NOMO-1 (cell line): ENCODE data around the gene CDC123.
"Not testable (repeated sequence)": the region's sequence is repeated elsewhere in the genome, so short reads cannot be mapped to it uniquely, and the experiment has no call there.

Source experiments
- DNase-seq, 2 experiments: peaks; one replicate each; lab custom pipeline; 2025; ENCODE audit not compliant: unreplicated experiment in 2 of 2; lab: John Stamatoyannopoulos, UW

Gene CDC123

GRCh38 chr10:12234687-12235086 is 38.7 kb downstream of the CDC123 start:
- DNase-seq = not testable (repeated sequence)

- no peak for DNase-seq
Measured at GRCh38 chr10:12235116-12235694, 39.2 kb downstream of the CDC123 start.

GRCh38 chr10:12235796-12236195 is 39.8 kb downstream of the CDC123 start:
- no peak for DNase-seq

GRCh38 chr10:12237265-12238220 is 41.6 kb downstream of the CDC123 start:
- DNase-seq = peak; percentile 10 to 86

- DNase-seq = no peak
Measured at GRCh38 chr10:12238821-12239220, 42.8 kb downstream of the CDC123 start.

- no peak for DNase-seq
Measured at GRCh38 chr10:12241810-12242529, 46.0 kb downstream of the CDC123 start.

GRCh38 chr10:12243864-12244620 is 48.1 kb downstream of the CDC123 start:
- DNase-seq = peak; percentile 92 to 95

- DNase-seq = no peak
Measured at GRCh38 chr10:12250181-12250580, 54.2 kb downstream of the CDC123 start.

GRCh38 chr10:12250702-12251101 is 54.7 kb downstream of the CDC123 start:
- DNase-seq = not testable (repeated sequence)

GRCh38 chr10:12251581-12251980 is 55.6 kb downstream of the CDC123 start:
- DNase-seq = no peak

GRCh38 chr10:12252882-12253546 is 57.0 kb downstream of the CDC123 start:
- no peak for DNase-seq

GRCh38 chr10:12255048-12255447 is 59.1 kb downstream of the CDC123 start:
- no peak for DNase-seq

GRCh38 chr10:12259988-12260387 is 64.0 kb downstream of the CDC123 start:
- DNase-seq = no peak

- no peak for DNase-seq
Measured at GRCh38 chr10:12262278-12262981, 66.4 kb downstream of the CDC123 start.

- DNase-seq = peak; percentile 48 to 54
Measured at GRCh38 chr10:12264204-12264940, 68.4 kb downstream of the CDC123 start.

GRCh38 chr10:12269056-12269455 is 73.1 kb downstream of the CDC123 start:
- DNase-seq = no peak

- peak in 1 of 2 experiments; percentile 30 for DNase-seq
Measured at GRCh38 chr10:12271210-12271540, 75.2 kb downstream of the CDC123 start.

GRCh38 chr10:12277862-12278261 is 81.9 kb downstream of the CDC123 start:
- not testable (repeated sequence) for DNase-seq

- DNase-seq = no peak
Measured at GRCh38 chr10:12279281-12279680, 83.3 kb downstream of the CDC123 start.
